Choroid plexus epithelial cell (primary cell): ENCODE results near the gene APBB2.

Experiments
- DNase-seq: peaks from one replicate; pipeline ENCODE4 v3.0.0-alpha.2; 2010; ENCODE audit warnings: low read depth
- H3K4me3 ChIP-seq: 2 replicates; pipeline ENCODE4 v1.5.1; 2011; ENCODE audit warnings: low read depth, mild to moderate bottlenecking, control low read depth, low read length, moderate library complexity
- CTCF ChIP-seq: conservative IDR thresholded peaks from 2 replicates; pipeline ENCODE4 v1.5.1; 2011; ENCODE audit warnings: low read depth, mild to moderate bottlenecking, control low read depth, inconsistent platforms, low read length, moderate library complexity

The APBB2 gene

GRCh38 chr4:41079881-41080560, 134.3 kb downstream of the APBB2 start:
- H3K4me3 ChIP-seq, result no peak overlapping the region
- no peak for DNase-seq

GRCh38 chr4:41077628-41078027, 136.7 kb downstream of the APBB2 start:
- H3K4me3 ChIP-seq, result no peak overlapping the region
- DNase-seq, result no peak
- TF ChIP-seq CTCF, result no peak

More at GRCh38 chr4:41079881-41080560, 134.3 kb downstream of the APBB2 start:
- TF ChIP-seq CTCF, result no peak

GRCh38 chr4:41076481-41076880, 137.9 kb downstream of the APBB2 start:
- no peak for DNase-seq
- no peak for TF ChIP-seq CTCF
- no peak overlapping the region for H3K4me3 ChIP-seq

GRCh38 chr4:41074215-41074614, 140.1 kb downstream of the APBB2 start:
- no peak for DNase-seq
- no peak overlapping the region for H3K4me3 ChIP-seq
- TF ChIP-seq CTCF, result no peak

- H3K4me3 ChIP-seq, result no peak overlapping the region
- DNase-seq, result no peak
- no peak for TF ChIP-seq CTCF
Observed at GRCh38 chr4:41072021-41072777, 142.1 kb downstream of the APBB2 start.

GRCh38 chr4:41070516-41071281, 143.6 kb downstream of the APBB2 start:
- no peak overlapping the region for H3K4me3 ChIP-seq
- TF ChIP-seq CTCF, result no peak
- no peak for DNase-seq
